ENCODE data around the gene PNPLA7. TPM values are rescaled to one million over a fixed set of nuclear protein-coding genes. Genes with fewer than 3 reads are reported as not detected.
"Not testable (repeated sequence)": the region's sequence is repeated elsewhere in the genome, so short reads cannot be mapped to it uniquely, and the experiment has no call there.

PNPLA7 gene
- total RNA-seq, 1 donor from 2014 or later: 13.5 TPM

DNA sequence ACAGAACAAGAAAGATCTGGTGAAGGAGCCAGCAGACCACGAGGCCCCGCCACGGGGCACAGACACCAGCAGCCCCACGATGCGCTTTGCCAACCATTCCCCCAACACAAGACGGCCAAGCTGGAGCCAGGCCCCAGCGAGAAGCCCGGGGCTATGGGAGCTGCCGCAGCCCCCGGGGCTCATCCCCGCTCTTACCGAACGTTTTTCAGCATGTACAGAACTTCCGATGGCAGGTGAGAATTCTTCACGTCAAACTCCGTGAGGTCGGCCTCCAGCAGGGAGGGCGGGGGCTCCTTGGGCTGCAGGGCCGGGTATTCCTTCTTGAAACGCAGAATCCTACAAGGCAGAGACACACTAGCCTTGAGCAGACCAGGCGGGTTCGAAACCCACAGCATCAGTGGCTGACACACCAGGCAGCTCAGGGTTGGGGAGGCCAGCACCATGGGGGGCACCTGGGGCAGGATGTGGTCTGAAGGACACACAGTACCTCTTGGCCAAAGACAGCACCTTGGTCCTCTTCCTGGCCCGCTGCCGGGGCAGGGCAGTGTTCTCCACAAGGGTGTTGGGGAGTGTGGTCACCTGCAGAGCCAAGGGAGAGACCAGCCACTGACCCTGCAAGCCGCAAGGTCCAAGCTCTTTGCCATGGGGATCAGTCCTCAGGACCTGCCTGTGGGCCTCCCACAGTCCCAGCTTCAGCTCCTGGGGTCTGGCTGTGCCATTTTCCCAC lies 6.8 kb downstream of the PNPLA7 start:
- no peak overlapping the region for H3K27ac ChIP-seq
- peaks cover 14 to 31% of the 10 kb centered on the region in 2 donors for H3K36me3 ChIP-seq
- no peaks in the 10 kb centered on the region for H3K27me3 ChIP-seq
- intact Hi-C loops (cut with DNase I): no loop called here
- DNase-seq (ENCODE audit: low spot score in 2 of 2): no peak
- H3K4me1 ChIP-seq: peaks cover 0 to 11% of the 10 kb centered on the region in 2 donors
- H3K4me3 ChIP-seq: no peak overlapping the region
- TF ChIP-seq, protein P1, sequence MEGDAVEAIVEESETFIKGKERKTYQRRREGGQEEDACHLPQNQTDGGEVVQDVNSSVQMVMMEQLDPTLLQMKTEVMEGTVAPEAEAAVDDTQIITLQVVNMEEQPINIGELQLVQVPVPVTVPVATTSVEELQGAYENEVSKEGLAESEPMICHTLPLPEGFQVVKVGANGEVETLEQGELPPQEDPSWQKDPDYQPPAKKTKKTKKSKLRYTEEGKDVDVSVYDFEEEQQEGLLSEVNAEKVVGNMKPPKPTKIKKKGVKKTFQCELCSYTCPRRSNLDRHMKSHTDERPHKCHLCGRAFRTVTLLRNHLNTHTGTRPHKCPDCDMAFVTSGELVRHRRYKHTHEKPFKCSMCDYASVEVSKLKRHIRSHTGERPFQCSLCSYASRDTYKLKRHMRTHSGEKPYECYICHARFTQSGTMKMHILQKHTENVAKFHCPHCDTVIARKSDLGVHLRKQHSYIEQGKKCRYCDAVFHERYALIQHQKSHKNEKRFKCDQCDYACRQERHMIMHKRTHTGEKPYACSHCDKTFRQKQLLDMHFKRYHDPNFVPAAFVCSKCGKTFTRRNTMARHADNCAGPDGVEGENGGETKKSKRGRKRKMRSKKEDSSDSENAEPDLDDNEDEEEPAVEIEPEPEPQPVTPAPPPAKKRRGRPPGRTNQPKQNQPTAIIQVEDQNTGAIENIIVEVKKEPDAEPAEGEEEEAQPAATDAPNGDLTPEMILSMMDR (IDR thresholded peaks at IDR 0.05): no peak
- H3K9me3 ChIP-seq: no peaks in the 10 kb centered on the region

DNA sequence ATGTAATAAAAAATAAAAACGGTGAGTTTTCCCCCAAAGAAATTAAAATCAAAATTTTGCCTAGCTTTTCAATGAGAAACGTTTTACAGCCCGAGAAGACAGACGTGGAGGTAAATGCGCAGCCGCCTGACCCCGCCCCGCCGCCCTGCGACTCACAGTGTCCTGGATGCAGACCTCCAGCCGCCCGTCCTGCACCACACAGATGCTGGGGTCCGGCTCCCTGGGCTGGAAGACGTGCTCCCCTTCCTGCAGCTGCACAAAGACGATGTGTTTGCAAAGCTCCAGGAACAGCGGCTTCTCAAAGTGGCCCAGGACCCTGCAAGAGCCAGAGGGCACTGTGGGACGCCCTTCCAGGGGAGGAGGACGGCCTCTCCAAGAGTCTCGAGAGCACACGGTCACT lies 7.7 kb downstream of the PNPLA7 start:
- no peaks in the 10 kb centered on the region for H3K9me3 ChIP-seq
- no peaks in the 10 kb centered on the region for H3K27me3 ChIP-seq
- intact Hi-C loops (cut with DNase I): no loop called here
- TF ChIP-seq, protein P1 (IDR thresholded peaks at IDR 0.05): no peak
- H3K4me1 ChIP-seq: peaks cover 0 to 4% of the 10 kb centered on the region in 2 donors
- H3K27ac ChIP-seq: no peak overlapping the region
- H3K4me3 ChIP-seq: no peak overlapping the region
- no peak for DNase-seq (ENCODE audit: low spot score in 2 of 2)
- H3K36me3 ChIP-seq: peaks cover 14 to 38% of the 10 kb centered on the region in 2 donors

DNA sequence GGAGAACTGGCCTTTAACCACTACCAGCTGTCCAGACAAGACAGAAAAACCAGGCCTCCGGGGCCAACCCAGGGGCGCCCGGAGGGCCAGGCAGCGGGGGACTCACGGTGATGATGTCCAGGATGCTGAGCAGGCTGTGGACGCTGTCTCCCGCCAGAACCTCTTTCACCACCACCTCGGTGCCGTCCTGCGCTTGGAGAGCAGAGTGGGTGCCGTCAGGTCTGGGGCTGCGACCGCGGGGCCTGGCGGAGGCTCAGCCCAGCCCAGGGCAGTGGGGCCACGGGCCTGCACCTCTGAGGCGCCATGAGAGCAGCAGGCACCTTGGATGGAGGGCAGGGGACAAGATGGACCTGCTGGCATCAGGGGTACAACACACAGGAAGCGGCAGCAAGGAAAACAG lies 9.7 kb downstream of the PNPLA7 start:
- no peak for DNase-seq (ENCODE audit: low spot score in 2 of 2)
- intact Hi-C loops (cut with DNase I): no loop called here
- Histone ChIP-seq H3K4me3 (no peak overlapping the region), H3K4me1 (peaks cover 0 to 3% of the 10 kb centered on the region in 2 donors), H3K36me3 (peaks cover 14 to 40% of the 10 kb centered on the region in 2 donors), H3K27me3 (no peaks in the 10 kb centered on the region), H3K27ac (no peak overlapping the region), H3K9me3 (no peaks in the 10 kb centered on the region)
- TF ChIP-seq, protein P1 (IDR thresholded peaks at IDR 0.05): no peak

DNA sequence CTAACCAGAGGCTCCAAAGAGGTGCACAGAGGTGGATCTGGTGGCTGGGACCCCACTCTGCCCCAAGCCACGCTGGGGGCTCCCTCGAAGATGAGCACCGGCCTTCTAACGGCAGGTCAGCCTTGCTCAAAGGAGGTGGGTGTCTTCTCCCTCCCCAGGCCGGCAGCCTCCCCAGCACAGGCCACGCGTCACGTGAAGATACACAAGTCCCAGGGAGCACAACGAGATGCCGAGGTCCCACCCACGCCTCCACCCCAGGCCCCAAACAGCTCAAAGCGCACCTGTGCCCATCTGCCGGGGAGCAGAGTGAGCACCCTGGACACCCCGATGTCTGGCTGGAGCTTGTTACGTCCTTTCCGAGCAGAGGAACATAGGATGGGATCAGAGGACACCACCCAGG lies 12.1 kb downstream of the PNPLA7 start:
- no peak overlapping the region for H3K27ac ChIP-seq
- H3K36me3 ChIP-seq: peaks cover 9 to 37% of the 10 kb centered on the region in 2 donors
- intact Hi-C loops (cut with DNase I): no loop called here
- H3K9me3 ChIP-seq: no peaks in the 10 kb centered on the region
- TF ChIP-seq, protein P1 (IDR thresholded peaks at IDR 0.05): no peak
- H3K4me1 ChIP-seq: peaks cover 0 to 2% of the 10 kb centered on the region in 2 donors
- H3K27me3 ChIP-seq: no peaks in the 10 kb centered on the region
- no peak overlapping the region for H3K4me3 ChIP-seq
- no peak for DNase-seq (ENCODE audit: low spot score in 2 of 2)

DNA sequence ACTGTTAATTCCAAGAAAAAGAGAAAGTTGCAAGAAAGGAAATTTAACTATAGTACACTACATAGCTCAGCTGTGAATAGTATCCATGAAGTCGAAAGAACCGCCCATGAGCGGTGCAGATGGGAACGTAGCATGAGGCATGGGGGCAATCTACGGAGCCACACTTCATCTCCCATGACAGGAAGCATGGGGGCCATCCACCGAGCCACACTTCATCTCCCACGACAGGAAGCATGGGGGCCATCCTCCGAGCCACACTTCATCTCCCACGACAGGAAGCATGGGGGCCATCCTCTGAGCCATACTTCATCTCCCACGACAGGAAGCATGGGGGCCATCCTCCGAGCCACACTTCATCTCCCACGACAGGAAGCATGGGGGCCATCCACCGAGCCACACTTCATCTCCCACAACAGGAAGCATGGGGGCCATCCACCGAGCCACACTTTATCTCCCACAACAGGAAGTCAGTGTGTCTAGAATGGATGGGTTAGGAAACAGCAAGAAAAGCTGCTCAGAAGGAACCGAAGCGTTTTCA lies 13.5 kb downstream of the PNPLA7 start:
- H3K27ac ChIP-seq; DNase-seq (ENCODE audit: low spot score in 2 of 2); H3K9me3 ChIP-seq; intact Hi-C loops (cut with DNase I); H3K27me3 ChIP-seq; H3K4me3 ChIP-seq; H3K4me1 ChIP-seq: not testable (repeated sequence)
- peaks cover 6 to 25% of the 10 kb centered on the region in 2 donors for H3K36me3 ChIP-seq

DNA sequence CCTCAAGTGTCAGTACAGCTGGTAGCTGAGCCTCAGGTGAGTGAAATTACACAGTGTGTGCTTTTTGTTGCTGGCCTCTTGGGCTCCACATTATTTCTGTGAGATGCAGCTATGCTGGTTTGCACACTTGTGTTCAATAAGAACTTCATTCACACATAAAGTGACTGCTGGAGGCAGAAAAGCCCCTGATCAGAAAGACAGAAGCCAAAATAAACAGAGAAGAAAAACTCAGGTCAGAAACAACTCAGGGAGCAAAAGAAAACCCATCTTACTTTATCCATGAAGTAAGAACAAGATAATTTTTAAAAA lies 15.1 kb downstream of the PNPLA7 start:
- TF ChIP-seq, protein P1 (IDR thresholded peaks at IDR 0.05): no peak
- H3K27ac ChIP-seq: no peak overlapping the region
- intact Hi-C loops (cut with DNase I): no loop called here
- peaks cover 0 to 2% of the 10 kb centered on the region in 2 donors for H3K4me1 ChIP-seq
- no peak for DNase-seq (ENCODE audit: low spot score in 2 of 2)
- no peak overlapping the region for H3K4me3 ChIP-seq
- no peaks in the 10 kb centered on the region for H3K9me3 ChIP-seq
- H3K36me3 ChIP-seq: peaks cover 5 to 12% of the 10 kb centered on the region in 2 donors
- no peaks in the 10 kb centered on the region for H3K27me3 ChIP-seq

Data from ascending aorta (tissue), 2 donors.